DND-41 (cell line): ENCODE measurements around the gene SPART.

Source experiments
- ATAC-seq: fragments of 200-7000 bp; cut with Tn5 transposase; 3 replicates; pipeline ENCODE4 v1.9.1; 2021; ENCODE audit warnings: low read depth; ENCODE audit not compliant: insufficient read depth
- DNase-seq: peaks from one replicate; pipeline ENCODE4 v3.0.0-alpha.2; 2020
- H2AFZ ChIP-seq: 2 replicates; pipeline ENCODE4 v1.6.0; 2012; ENCODE audit warnings: low read depth, low read length
- H3K27ac ChIP-seq: 2 replicates; pipeline ENCODE4 v1.5.1; 2012; ENCODE audit warnings: low read length, inconsistent platforms
- H3K27me3 ChIP-seq: fragments of 200-600 bp; sonication (generic); 2 replicates; pipeline ENCODE4 v1.6.0; 2012; ENCODE audit warnings: low read length, mild to moderate bottlenecking, inconsistent platforms; ENCODE audit not compliant: insufficient read depth, poor library complexity
- H3K36me3 ChIP-seq: 2 replicates; pipeline ENCODE4 v1.5.1; 2012; ENCODE audit warnings: low read length, inconsistent platforms; ENCODE audit not compliant: insufficient read depth
- H3K4me1 ChIP-seq: 2 replicates; pipeline ENCODE4 v1.5.1; 2012; ENCODE audit warnings: mild to moderate bottlenecking, low read length; ENCODE audit not compliant: insufficient read depth
- H3K4me2 ChIP-seq: 2 replicates; pipeline ENCODE4 v1.6.0; 2012; ENCODE audit warnings: mild to moderate bottlenecking, moderate library complexity, low read length, inconsistent platforms; ENCODE audit not compliant: insufficient read depth
- H3K4me3 ChIP-seq, 2 experiments: fragments of 200-600 bp in 1 of 2; shearing (Covaris generic) in 1 of 2; 2 replicates each; pipeline ENCODE4 v1.5.1; 2012 to 2016; ENCODE audit warnings: inconsistent platforms in 2 of 2, low read length in 2 of 2, mild to moderate bottlenecking in 2 of 2, low read depth in 1 of 2, moderate library complexity in 1 of 2
- H3K79me2 ChIP-seq: 2 replicates; pipeline ENCODE4 v1.6.0; 2012; ENCODE audit warnings: low read length, inconsistent platforms; ENCODE audit not compliant: insufficient read depth
- H3K9ac ChIP-seq: 2 replicates; pipeline ENCODE4 v1.6.0; 2012; ENCODE audit warnings: low read depth, mild to moderate bottlenecking, inconsistent platforms, low read length, moderate library complexity
- H3K9me3 ChIP-seq: 2 replicates; pipeline ENCODE4 v1.5.1; 2012; ENCODE audit warnings: low read length, moderate library complexity, mild to moderate bottlenecking, inconsistent platforms; ENCODE audit not compliant: insufficient read depth, severe bottlenecking
- H4K20me1 ChIP-seq: 2 replicates; pipeline ENCODE4 v1.6.0; 2012; ENCODE audit warnings: low read length; ENCODE audit not compliant: insufficient read depth
- EZH2 ChIP-seq: IDR thresholded peaks from 3 replicates; pipeline ENCODE4 v1.6.1; 2012; ENCODE audit warnings: borderline replicate concordance, low read depth, mild to moderate bottlenecking, moderate library complexity, low read length, inconsistent platforms; ENCODE audit not compliant: severe bottlenecking
- TF ChIP-seq, protein P1 (sequence below): IDR thresholded peaks from 2 replicates; pipeline ENCODE4 v1.5.1; 2012; ENCODE audit warnings: borderline replicate concordance, low read length, moderate library complexity, mild to moderate bottlenecking; ENCODE audit not compliant: poor library complexity, severe bottlenecking; ENCODE audit errors: extremely low read depth

Gene SPART

DNA sequence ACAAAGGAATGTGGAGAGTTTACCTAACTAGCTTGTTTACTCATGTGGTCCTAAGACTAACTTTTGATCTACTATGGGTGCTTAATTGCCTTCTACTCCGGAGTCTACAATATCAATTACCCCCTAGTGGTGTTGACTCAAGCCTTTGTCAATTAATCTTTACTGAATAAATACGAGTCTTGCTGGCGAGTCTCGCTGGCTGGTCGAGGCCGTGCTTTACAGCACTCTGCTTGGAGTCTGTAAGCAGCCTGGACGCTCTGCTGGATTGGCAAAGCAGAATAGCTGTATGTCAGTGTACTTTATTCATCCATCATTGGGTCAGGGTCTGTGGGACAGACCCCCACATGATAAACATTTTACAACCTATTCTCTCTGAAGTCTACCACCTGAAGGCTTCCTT lies 9.9 kb upstream of the SPART start:
- Histone ChIP-seq H3K36me3 (no peaks in the 10 kb centered on the region), H3K4me2 (no peak overlapping the region), H3K9ac (no peak overlapping the region), H3K27ac (no peak overlapping the region), H3K4me1 (no peaks in the 10 kb centered on the region), H3K9me3 (no peaks in the 10 kb centered on the region), H3K4me3 (no peak overlapping the region), H3K79me2 (no peaks in the 10 kb centered on the region), H4K20me1 (no peaks in the 10 kb centered on the region), H3K27me3 (no peaks in the 10 kb centered on the region), H2AFZ (no peak overlapping the region)
- DNase-seq (no peak), ATAC-seq (no peak)
- TF ChIP-seq EZH2: no peak
- TF ChIP-seq, protein P1, sequence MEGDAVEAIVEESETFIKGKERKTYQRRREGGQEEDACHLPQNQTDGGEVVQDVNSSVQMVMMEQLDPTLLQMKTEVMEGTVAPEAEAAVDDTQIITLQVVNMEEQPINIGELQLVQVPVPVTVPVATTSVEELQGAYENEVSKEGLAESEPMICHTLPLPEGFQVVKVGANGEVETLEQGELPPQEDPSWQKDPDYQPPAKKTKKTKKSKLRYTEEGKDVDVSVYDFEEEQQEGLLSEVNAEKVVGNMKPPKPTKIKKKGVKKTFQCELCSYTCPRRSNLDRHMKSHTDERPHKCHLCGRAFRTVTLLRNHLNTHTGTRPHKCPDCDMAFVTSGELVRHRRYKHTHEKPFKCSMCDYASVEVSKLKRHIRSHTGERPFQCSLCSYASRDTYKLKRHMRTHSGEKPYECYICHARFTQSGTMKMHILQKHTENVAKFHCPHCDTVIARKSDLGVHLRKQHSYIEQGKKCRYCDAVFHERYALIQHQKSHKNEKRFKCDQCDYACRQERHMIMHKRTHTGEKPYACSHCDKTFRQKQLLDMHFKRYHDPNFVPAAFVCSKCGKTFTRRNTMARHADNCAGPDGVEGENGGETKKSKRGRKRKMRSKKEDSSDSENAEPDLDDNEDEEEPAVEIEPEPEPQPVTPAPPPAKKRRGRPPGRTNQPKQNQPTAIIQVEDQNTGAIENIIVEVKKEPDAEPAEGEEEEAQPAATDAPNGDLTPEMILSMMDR: no peak

DNA sequence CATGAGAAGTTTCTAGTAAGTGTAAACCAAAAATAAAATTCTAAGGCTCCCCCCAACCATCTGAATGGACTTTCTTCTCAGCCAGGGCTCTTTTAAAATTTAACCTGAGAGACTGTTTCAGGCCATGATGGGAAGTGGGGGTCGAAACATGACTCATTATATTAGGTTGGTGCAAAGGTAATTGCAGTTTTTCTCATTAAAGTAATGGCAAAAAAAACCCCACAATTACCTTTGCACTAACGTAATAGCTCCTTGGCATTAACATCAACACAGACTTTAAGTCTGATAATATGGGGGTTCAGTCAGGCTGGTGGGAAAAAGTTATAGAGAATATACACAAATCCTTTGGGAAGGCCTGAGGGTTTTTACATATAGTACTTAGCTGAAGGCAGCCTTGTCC lies 9.4 kb upstream of the SPART start:
- Histone ChIP-seq H3K4me2 (no peak overlapping the region), H3K4me1 (no peaks in the 10 kb centered on the region), H2AFZ (no peak overlapping the region), H3K9me3 (no peaks in the 10 kb centered on the region), H3K4me3 (no peak overlapping the region), H3K9ac (no peak overlapping the region), H3K79me2 (no peaks in the 10 kb centered on the region), H3K27me3 (no peaks in the 10 kb centered on the region), H4K20me1 (no peaks in the 10 kb centered on the region), H3K27ac (no peak overlapping the region), H3K36me3 (no peaks in the 10 kb centered on the region)
- DNase-seq: no peak
- no peak for ATAC-seq
- TF ChIP-seq, protein P1: no peak
- no peak for TF ChIP-seq EZH2

DNA sequence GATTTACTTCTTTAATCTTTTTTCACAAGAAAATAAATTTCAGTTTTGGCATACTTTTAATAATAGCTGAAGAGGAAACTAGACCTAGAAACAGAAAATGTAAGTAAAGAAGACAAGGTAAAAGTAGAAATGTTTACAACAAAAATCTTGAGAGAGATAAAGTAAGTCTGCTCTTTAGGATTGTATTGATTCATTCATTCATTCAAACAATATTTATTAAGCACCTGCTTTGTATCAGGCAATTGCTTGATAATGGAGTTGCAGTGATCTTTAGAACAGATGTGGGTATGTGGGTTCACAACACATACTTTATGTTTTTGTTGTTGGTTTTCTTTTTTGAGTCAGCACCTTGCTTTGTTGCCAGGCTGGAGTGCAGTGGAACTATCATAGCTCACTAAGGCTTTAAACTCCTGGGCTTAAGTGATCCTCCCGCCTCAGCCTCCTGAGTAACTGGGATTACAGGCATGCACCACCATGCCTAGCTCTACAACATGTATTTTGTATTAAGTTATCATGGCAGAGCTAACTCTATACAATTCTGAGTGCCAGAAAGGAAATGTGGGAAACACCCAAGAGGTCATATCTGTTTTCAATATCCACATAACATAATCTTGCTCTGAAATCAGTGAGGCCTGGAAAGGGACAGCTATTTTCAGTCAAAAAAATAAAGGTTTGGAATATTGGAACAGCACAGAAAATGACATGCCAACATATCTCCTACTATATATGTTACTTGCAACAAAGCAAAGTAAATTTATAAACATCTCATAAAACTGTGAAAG lies 8.8 kb upstream of the SPART start:
- no peaks in the 10 kb centered on the region for H3K9me3 ChIP-seq
- TF ChIP-seq, protein P1: no peak
- no peak for TF ChIP-seq EZH2
- H2AFZ ChIP-seq: no peak overlapping the region
- H3K27me3 ChIP-seq: no peaks in the 10 kb centered on the region
- no peak overlapping the region for H3K4me3 ChIP-seq
- ATAC-seq (no peak), DNase-seq (no peak)
- no peak overlapping the region for H3K4me2 ChIP-seq
- no peaks in the 10 kb centered on the region for H3K36me3 ChIP-seq
- H3K9ac ChIP-seq: no peak overlapping the region
- H3K4me1 ChIP-seq: no peaks in the 10 kb centered on the region
- no peaks in the 10 kb centered on the region for H3K79me2 ChIP-seq
- no peaks in the 10 kb centered on the region for H4K20me1 ChIP-seq
- H3K27ac ChIP-seq: no peak overlapping the region
